ENCODE data around the gene OS9. TPM values are rescaled to one million over a fixed set of nuclear protein-coding genes. Genes with fewer than 3 reads are reported as not detected.
"Not testable (repeated sequence)": the region's sequence is repeated elsewhere in the genome, so short reads cannot be mapped to it uniquely, and the experiment has no call there.

The OS9 gene
- total RNA-seq, 1 experiment from 2014 or later: 244 TPM

GRCh38 chr12:57687862-57688261 is 6.1 kb upstream of the OS9 start:
- in situ Hi-C loops (cut with HindIII; ENCODE audit: low pct_unique_long_range_greater_than_20kb, low sequenced_read_pairs): no loop called here
- no peak for DNase-seq (ENCODE audit: low read depth, low spot score)

- DNase-seq (ENCODE audit: low read depth, low spot score): no peak
- in situ Hi-C loops (cut with HindIII; ENCODE audit: low pct_unique_long_range_greater_than_20kb, low sequenced_read_pairs): no loop called here
These were observed 5.0 kb upstream of the OS9 start for GRCh38 chr12:57688931-57689330.

GRCh38 chr12:57692500-57692899 is 1.4 kb upstream of the OS9 start:
- DNase-seq (ENCODE audit: low read depth, low spot score): no peak
- in situ Hi-C loops (cut with HindIII; ENCODE audit: low pct_unique_long_range_greater_than_20kb, low sequenced_read_pairs): no loop called here

- no peak for DNase-seq (ENCODE audit: low read depth, low spot score)
- in situ Hi-C loops (cut with HindIII; ENCODE audit: low pct_unique_long_range_greater_than_20kb, low sequenced_read_pairs): no loop called here
These were observed 644 bp upstream of the OS9 start for GRCh38 chr12:57693317-57693658.

DNA sequence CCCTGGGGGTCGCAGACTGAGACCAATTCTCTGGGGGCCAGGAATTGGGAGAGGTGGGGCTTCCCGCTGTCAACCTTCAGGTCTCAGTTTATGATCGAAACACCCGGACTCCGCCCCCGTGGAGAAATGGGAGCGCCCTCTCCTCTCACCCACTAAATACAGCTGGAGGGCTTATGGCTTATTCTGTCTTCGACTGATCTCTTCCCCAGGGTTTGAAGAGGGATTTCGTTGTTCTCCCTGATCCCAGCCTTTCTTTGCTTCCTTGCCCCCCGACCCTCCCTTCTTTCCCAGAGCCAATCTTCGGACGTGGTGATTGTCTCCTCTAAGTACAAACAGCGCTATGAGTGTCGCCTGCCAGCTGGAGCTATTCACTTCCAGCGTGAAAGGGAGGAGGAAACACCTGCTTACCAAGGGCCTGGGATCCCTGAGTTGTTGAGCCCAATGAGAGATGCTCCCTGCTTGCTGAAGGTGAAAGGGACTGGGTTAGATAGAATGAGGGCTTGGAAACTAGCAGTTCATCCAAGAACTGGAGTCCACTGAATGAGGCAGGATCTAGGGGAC is 607 bp downstream of the OS9 start:
- in situ Hi-C loops (cut with HindIII; ENCODE audit: low pct_unique_long_range_greater_than_20kb, low sequenced_read_pairs): no loop called here
- no peak for DNase-seq (ENCODE audit: low read depth, low spot score)

GRCh38 chr12:57695770-57696432 is 2.0 kb downstream of the OS9 start:
- in situ Hi-C loops (cut with HindIII; ENCODE audit: low pct_unique_long_range_greater_than_20kb, low sequenced_read_pairs): no loop called here
- no peak for DNase-seq (ENCODE audit: low read depth, low spot score)

DNA sequence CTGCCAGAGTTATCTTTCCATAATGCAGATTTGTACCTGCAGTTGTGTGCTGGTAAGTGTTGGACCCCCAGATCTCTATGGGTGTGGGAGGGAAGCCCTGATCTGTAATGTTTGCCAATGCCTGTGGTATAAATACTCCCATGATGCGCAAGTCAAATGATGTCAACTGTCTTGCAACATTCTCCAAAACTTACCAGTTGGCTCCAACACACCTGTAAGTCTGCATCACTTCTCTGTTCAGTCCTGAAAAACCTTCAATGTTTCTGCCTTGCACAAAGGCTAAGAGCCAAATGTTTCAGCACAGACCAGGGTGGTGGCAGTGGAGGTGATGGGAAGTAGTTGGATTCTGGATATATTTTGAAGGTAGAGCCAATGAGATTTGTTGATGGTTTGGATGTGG is 3.1 kb downstream of the OS9 start:
- no peak for DNase-seq (ENCODE audit: low read depth, low spot score)
- in situ Hi-C loops (cut with HindIII; ENCODE audit: low pct_unique_long_range_greater_than_20kb, low sequenced_read_pairs): no loop called here

DNA sequence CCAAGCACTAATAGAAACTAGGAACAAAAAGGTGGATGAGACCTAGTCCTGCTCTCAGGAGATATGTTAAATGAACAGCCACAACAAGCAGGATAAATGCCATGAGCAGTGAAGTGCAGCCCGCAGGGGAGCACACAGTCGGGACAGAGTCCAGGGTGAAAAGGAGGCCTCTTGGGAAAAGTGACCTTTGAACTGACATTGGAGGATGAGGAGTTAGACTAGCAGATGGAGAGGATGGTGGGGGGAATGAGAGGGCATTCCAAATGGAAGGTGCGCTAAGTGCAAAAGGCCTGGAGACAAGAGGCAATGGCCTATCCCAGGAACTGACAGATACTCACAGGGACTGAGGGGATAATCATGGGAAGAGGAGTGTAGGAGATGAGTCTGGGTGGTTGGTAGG is 4.5 kb downstream of the OS9 start:
- in situ Hi-C loops (cut with HindIII; ENCODE audit: low pct_unique_long_range_greater_than_20kb, low sequenced_read_pairs): no loop called here
- DNase-seq (ENCODE audit: low read depth, low spot score): no peak

DNA sequence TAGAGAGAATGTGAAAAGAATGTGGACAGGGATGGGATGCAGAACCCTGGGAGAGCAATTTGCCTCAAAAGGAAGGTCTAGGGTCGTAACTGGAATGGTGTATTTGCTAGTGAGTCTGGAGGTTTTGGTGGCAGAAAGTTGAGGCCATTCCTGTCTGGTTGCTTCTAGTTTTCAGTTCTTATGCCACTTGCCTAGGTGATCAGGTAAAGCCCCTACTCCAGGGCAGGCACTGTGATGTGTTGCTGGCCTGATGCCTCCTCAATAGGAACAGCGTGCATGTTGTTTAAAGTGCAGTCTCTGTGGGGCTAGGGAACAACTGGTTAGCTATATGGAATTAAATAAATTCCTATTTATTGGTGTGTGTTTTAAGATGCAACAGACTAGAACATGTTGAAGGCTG is 6.4 kb downstream of the OS9 start:
- no peak for DNase-seq (ENCODE audit: low read depth, low spot score)
- in situ Hi-C loops (cut with HindIII; ENCODE audit: low pct_unique_long_range_greater_than_20kb, low sequenced_read_pairs): no loop called here

DNA sequence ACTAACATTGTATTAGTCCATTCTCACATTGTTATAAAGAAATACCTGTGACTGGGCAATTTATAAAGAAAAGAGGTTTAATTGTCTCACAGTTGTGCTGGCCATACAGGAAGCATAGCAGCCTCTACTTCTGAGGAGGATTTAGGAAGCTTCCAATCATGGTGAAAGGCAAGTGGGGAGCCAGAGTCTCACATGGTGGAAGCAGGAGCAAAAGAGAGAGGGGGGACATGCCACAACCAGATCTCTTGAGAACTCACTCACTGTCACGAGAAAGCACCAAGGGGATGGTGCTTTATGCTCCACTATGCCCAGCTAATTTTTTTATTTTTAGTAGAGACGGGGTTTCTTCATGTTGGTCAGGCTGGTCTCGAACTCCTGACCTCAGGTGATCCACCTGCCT is 13.3 kb downstream of the OS9 start:
- in situ Hi-C loops (cut with HindIII; ENCODE audit: low pct_unique_long_range_greater_than_20kb, low sequenced_read_pairs): no loop called here
- DNase-seq (ENCODE audit: low read depth, low spot score): no peak

GRCh38 chr12:57708296-57708695 is 14.4 kb downstream of the OS9 start:
- DNase-seq (ENCODE audit: low read depth, low spot score): no peak
- in situ Hi-C loops (cut with HindIII; ENCODE audit: low pct_unique_long_range_greater_than_20kb, low sequenced_read_pairs): no loop called here

DNA sequence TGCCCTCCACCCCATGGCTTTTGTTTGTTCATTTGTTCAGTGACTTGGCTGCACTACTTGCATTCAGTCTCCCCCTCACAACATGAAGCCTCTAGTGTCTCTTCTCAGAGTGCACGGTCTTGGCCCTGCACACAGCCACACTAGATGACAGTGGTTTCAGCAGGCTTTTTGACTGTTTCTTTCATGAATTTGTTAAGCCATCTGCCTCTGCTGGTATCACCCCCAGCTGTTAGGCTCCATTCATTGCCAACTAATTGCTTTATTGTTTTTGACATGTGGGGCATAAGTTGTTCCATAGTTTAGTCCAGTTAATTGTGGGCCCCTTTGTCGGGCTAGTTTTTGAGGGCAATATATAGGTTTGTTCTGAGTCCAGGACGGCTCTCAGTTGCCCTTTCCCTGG is 18.8 kb downstream of the OS9 start:
- DNase-seq (ENCODE audit: low read depth, low spot score): no peak
- in situ Hi-C loops (cut with HindIII; ENCODE audit: low pct_unique_long_range_greater_than_20kb, low sequenced_read_pairs): no loop called here

DNA sequence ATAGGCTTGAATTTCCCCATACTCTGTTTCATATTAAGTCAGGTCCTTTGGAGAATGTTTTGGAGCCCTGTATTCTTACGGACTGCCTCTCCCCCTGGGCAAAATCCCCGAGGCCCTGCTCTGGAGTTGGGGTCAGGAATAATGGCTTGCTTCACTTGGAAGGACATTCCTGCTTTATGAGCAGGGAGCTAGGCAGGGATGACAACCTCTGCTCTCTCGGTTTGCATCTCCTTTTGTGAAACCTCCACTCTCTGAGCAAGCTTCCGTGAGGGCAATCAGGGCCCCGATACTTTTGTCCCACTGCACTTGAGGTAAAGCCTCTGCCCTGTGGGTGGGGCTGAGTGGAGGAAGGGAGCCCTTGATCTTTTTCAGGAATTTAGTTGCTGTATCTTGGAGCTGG is 19.3 kb downstream of the OS9 start:
- DNase-seq (ENCODE audit: low read depth, low spot score): no peak
- in situ Hi-C loops (cut with HindIII; ENCODE audit: low pct_unique_long_range_greater_than_20kb, low sequenced_read_pairs): no loop called here

DNA sequence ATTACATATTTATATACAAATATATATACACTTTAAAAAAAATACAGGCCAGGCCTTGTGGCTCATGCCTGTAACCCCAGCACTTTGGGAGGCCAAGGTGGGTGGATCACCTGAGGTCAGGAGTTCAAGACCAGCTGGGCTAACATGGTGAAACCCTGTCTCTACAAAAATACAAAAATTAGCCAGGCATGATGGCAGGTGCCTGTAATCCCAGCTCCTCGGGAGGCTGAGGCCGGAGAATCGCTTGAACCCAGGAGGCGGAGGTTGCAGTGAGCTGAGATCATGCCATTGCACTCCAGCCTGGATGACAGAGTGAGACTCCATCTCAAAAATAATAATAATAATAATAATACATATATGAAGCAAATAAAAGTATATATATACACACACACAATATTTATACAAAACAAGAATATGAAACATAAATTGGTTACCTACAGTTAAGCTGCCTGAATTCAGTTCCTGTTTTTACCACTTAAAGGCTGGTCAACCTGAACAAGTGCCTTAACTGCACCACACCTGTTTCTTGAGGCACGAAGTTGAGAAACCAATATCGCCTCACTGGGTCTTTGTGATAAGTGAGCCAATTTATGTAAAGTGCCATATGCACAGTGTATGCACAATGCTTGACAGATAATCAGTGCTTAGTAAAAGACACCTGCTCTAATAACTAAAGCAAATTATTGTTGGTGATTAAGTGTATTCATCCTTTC is 21.3 kb downstream of the OS9 start:
- DNase-seq (ENCODE audit: low read depth, low spot score): not testable (repeated sequence)

GRCh38 chr12:57715786-57716185 is 21.9 kb downstream of the OS9 start:
- in situ Hi-C loops (cut with HindIII; ENCODE audit: low pct_unique_long_range_greater_than_20kb, low sequenced_read_pairs): no loop called here
- no peak for DNase-seq (ENCODE audit: low read depth, low spot score)

More for the DNA sequence above, 21.3 kb downstream of the OS9 start:
- in situ Hi-C loops (cut with HindIII; ENCODE audit: low pct_unique_long_range_greater_than_20kb, low sequenced_read_pairs): not testable (repeated sequence)

DNA sequence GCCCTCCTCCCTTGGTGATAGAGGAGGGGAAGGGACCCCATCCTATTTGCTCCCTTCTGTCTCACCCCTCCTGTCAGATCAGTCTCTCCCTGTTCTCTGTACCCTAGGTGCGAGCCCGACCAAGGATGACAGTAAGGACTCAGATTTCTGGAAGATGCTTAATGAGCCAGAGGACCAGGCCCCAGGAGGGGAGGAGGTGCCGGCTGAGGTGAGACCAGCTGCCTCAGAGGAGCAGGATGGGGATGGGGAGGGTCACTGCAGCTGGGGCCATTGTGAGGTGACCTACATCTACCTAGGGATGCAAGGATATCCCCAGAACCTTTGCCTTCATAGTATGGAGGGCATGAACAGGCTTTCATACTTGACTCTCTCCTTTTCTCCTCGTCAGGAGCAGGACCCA is 22.4 kb downstream of the OS9 start:
- DNase-seq (ENCODE audit: low read depth, low spot score): no peak
- in situ Hi-C loops (cut with HindIII; ENCODE audit: low pct_unique_long_range_greater_than_20kb, low sequenced_read_pairs): no loop called here

- in situ Hi-C loops (cut with HindIII; ENCODE audit: low pct_unique_long_range_greater_than_20kb, low sequenced_read_pairs): no loop called here
- no peak for DNase-seq (ENCODE audit: low read depth, low spot score)
These were observed 23.2 kb downstream of the OS9 start for GRCh38 chr12:57717131-57717530.

DNA sequence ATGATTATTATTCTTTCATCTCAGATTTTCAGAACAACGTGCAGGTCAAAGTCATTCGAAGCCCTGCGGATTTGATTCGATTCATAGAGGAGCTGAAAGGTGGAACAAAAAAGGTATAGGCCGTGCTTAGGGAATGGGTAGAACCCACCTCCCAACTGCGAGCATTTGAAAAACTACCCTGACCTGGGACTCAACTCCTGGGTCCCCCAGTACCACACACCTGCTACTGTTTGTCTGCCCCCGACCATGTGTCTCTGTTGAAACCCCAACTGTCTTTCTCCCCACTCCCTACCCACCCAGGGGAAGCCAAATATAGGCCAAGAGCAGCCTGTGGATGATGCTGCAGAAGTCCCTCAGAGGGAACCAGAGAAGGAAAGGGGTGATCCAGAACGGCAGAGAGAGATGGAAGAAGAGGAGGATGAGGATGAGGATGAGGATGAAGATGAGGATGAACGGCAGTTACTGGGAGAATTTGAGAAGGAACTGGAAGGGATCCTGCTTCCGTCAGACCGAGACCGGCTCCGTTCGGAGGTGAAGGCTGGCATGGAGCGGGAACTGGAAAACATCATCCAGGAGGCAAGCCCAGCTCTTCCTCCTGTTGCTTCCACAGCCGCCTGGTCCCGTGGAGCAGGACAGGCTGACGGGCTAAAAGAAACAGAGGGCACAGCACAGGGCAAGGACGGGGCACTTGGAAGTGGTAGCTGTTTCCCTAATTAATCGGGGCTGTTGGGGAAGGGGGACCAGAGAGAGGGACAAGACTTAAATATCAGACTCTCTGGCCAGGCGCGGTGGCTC is 24.1 kb downstream of the OS9 start:
- no peak for DNase-seq (ENCODE audit: low read depth, low spot score)

More for the DNA sequence above, 24.1 kb downstream of the OS9 start:
- in situ Hi-C loops (cut with HindIII; ENCODE audit: low pct_unique_long_range_greater_than_20kb, low sequenced_read_pairs): no loop called here

Data from SK-MEL-5 (cell line).